Skeletal muscle cell (primary cell): ENCODE results near the gene KRABD2.
A peak's percentile ranks its signal among the peaks of the same experiment; 100 is the strongest.
"Not testable (repeated sequence)": the region's sequence is repeated elsewhere in the genome, so short reads cannot be mapped to it uniquely, and the experiment has no call there.

Source experiments
- DNase-seq: peaks from one replicate; pipeline ENCODE4 v3.0.0-alpha.2; 2010; ENCODE audit warnings: low read depth
- H3K4me3 ChIP-seq: 2 replicates; pipeline ENCODE4 v1.5.1; 2011; ENCODE audit warnings: low read depth, mild to moderate bottlenecking, control low read depth, low read length, moderate library complexity

Gene KRABD2

GRCh38 chr17:8368193-8368592 is 8.3 kb downstream of the KRABD2 start:
- no peak overlapping the region for H3K4me3 ChIP-seq

GRCh38 chr17:8366231-8366630 is 10.3 kb downstream of the KRABD2 start:
- no peak overlapping the region for H3K4me3 ChIP-seq
- peak; percentile 59 for DNase-seq

More at GRCh38 chr17:8368193-8368592, 8.3 kb downstream of the KRABD2 start:
- DNase-seq = no peak

- no peak for DNase-seq
- no peak overlapping the region for H3K4me3 ChIP-seq
Measured at GRCh38 chr17:8365143-8365542, 11.4 kb downstream of the KRABD2 start.

- H3K4me3 ChIP-seq = no peak overlapping the region
- DNase-seq = no peak
Measured at GRCh38 chr17:8362651-8363332, 13.7 kb downstream of the KRABD2 start.

GRCh38 chr17:8360751-8361150 is 15.8 kb downstream of the KRABD2 start:
- DNase-seq = no peak

GRCh38 chr17:8360260-8360659 is 16.2 kb downstream of the KRABD2 start:
- H3K4me3 ChIP-seq = no peak overlapping the region
- DNase-seq = no peak

More at GRCh38 chr17:8360751-8361150, 15.8 kb downstream of the KRABD2 start:
- H3K4me3 ChIP-seq = no peak overlapping the region

- peak; percentile 87 for DNase-seq
- H3K4me3 ChIP-seq = no peak overlapping the region
Measured at GRCh38 chr17:8359769-8360168, 16.7 kb downstream of the KRABD2 start.

GRCh38 chr17:8357910-8358309 is 18.6 kb downstream of the KRABD2 start:
- no peak for DNase-seq
- no peak overlapping the region for H3K4me3 ChIP-seq

- DNase-seq = no peak
- H3K4me3 ChIP-seq = no peak overlapping the region
Measured at GRCh38 chr17:8354236-8354635, 22.3 kb downstream of the KRABD2 start.

- DNase-seq = no peak
- H3K4me3 ChIP-seq = no peak overlapping the region
Measured at GRCh38 chr17:8353736-8354135, 22.8 kb downstream of the KRABD2 start.

GRCh38 chr17:8350339-8350738 is 26.2 kb downstream of the KRABD2 start:
- no peak overlapping the region for H3K4me3 ChIP-seq
- DNase-seq = no peak

GRCh38 chr17:8347001-8347400 is 29.5 kb downstream of the KRABD2 start:
- H3K4me3 ChIP-seq, DNase-seq: not testable (repeated sequence)

- H3K4me3 ChIP-seq = no peak overlapping the region
Measured at GRCh38 chr17:8345951-8346665, 30.4 kb downstream of the KRABD2 start.

GRCh38 chr17:8345052-8345690 is 31.3 kb downstream of the KRABD2 start:
- no peak for DNase-seq
- H3K4me3 ChIP-seq = no peak overlapping the region

More at GRCh38 chr17:8345951-8346665, 30.4 kb downstream of the KRABD2 start:
- DNase-seq = no peak

- DNase-seq = no peak
Measured at GRCh38 chr17:8341456-8341855, 35.0 kb downstream of the KRABD2 start.

GRCh38 chr17:8339540-8339939 is 37.0 kb downstream of the KRABD2 start, which contains the start of gene ODF4:
Gene ODF4 (plus strand): TSS chr17:8339840. CDS start chr17:8340052, 212 bp downstream.
- DNase-seq = no peak
- H3K4me3 ChIP-seq = no peak within 1 kb of the TSS

More at GRCh38 chr17:8341456-8341855, 35.0 kb downstream of the KRABD2 start:
- H3K4me3 ChIP-seq = no peak overlapping the region

GRCh38 chr17:8338753-8339140 is 37.8 kb downstream of the KRABD2 start:
- no peak overlapping the region for H3K4me3 ChIP-seq
- DNase-seq = no peak

GRCh38 chr17:8337802-8338752 is 38.4 kb downstream of the KRABD2 start:
- DNase-seq = no peak
- no peak overlapping the region for H3K4me3 ChIP-seq

GRCh38 chr17:8333281-8333680 is 43.2 kb downstream of the KRABD2 start:
- H3K4me3 ChIP-seq = no peak overlapping the region

More at GRCh38 chr17:8333281-8333680, 43.2 kb downstream of the KRABD2 start:
- DNase-seq = no peak
